HG03342 (cell line): ENCODE data around the gene PLEKHM3.
A peak's percentile ranks its signal among the peaks of the same experiment; 100 is the strongest.

ENCODE experiments used
- ATAC-seq: cut with Tn5 transposase; IDR thresholded peaks from one replicate; pipeline ENCODE4 v1.9.1; 2021; ENCODE audit warnings: mild to moderate bottlenecking, moderate library complexity; ENCODE audit not compliant: unreplicated experiment

The PLEKHM3 gene

DNA sequence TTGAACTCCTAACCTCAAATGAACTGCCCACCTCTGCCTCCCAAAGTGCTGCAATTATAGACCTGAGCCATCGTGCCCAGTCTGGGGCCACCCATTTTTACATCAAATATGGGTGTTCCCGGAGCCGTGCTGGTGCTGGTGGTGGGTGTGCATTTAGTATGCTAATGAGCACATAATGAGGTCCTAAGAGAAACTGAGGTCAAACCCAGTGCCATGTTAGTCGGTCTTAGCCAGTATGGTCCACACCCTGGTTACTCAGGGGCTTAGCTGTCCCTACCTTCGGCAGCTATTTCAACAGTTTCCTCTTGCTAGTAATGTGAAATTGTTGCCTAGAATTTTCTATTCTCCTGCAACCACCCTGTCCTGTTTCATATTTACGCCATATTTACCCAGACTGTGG, 217.2 kb downstream of the PLEKHM3 start:
- ATAC-seq: no peak

DNA sequence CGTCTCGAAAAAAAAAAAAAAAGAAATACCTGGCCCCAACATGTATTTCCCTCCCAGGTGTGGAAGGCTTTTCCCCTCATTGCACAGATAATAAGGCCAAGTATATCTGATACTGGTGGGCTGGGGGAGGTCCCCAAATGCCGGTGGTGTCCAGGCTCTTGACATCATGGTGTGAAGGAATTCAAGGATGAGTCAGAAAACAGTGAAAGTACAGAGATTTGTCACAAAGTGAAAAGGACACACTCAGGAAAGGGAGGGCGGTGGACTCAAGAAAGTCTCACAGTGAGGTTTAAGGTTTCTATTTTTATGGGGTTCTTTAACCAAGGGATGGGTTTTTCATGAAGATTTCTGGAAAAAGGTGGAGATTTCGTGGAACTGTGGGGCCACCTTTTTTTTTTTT, 217.8 kb downstream of the PLEKHM3 start:
- ATAC-seq: no peak

DNA sequence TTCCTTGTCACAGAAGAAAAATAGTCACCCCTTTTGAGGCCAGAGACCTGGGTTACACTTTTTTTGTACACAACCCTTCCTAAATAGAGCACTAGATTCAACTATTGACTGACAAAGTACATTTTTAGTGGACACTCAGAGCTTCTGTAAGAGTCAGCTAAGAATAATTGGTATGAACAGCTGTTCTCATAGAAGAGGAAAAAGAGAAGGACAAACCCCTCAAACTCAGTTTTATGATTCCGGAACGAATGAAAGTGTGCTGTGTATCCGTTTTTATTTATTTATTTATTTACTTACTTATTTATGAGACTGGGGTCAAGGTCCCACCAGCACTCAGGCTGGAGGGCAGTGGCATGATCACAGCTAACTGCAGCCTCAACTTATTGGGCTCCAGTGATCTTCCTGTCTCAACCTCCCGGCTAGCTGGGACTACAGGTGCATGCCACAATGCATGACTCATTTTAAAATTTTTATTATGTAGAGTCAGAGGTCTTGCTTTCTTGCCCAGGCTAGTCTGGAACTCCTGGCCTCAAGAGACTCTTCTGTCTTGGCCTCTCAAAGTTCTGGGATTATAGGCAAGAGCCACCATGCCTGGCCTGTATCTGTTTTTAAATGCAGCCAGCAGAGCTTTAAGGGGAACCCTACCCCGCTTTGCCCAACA, 219.6 kb downstream of the PLEKHM3 start:
- no peak for ATAC-seq

DNA sequence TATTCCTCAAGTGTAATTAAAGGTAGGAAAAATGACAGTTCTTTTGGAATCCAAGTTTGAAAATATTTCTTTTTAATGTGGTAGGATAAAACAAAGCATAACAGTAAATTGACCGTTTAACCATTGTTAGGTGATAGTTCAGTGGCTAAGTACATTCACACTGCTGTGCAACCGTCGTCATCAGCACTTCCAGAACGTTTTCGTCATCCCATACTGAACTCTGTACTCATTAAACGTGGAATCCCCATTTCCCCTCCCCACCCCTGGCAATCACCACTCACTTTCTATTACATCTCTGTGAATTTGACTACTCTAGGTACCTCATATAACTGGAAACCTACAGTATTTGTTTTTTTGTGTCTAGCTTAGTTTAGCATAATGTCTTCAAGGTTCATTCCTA, 222.7 kb downstream of the PLEKHM3 start:
- no peak for ATAC-seq

DNA sequence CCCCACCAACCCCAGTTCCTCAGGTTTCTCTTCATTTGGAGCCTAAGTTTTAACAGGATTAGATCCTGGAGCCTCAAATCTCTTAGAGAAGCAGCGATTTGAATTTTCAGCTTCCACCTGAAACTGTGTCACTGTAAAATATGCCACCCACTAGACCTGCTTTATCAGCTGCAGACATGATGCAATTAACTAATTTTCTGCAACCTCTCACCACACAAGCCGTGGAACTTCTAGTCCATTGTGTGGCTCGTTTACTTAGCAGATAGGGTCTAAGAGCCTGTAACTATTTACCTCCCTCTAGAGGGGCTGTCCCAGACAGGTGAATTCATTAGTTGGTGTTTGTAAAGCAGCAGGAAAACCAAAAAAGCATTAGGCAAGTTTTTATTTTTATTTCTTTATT, 224.1 kb downstream of the PLEKHM3 start:
- no peak for ATAC-seq

DNA sequence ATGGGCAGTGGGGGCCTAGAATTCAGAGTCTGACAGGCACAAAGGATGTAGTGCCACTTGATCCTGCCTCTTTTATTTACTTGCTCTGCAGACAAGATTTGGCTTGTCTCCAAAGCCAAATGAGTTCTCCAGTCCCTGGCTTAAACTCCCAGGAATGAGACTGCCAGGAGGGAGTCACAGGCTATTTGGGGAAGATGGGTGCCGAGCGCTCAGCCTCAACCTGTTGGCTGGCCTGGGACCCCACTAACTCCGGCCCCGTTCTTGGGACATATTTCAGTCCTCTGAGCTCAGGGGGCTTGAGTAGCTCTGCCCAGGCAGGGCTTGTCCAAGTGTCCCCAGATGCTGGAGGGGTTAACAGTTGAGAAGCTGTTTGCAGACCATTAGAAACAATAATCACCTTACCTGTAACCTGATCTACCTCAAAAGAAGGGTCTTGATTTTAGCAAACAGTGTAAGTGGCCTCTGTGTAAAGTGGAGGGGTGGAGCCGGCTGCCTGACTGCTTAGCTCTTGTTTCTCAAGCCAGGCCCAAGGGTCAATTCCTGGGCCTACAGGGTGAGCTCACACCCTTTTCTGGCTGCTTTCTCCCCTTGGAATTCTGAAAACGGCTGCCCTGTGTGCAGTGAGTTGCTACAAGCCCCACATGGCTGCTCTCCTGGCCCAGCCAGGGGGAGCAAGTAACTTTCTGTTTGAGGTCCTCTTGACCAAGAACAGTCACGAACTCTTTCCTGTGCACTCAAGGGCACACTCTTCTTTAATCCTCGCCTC, 228.6 kb downstream of the PLEKHM3 start:
- no peak for ATAC-seq

DNA sequence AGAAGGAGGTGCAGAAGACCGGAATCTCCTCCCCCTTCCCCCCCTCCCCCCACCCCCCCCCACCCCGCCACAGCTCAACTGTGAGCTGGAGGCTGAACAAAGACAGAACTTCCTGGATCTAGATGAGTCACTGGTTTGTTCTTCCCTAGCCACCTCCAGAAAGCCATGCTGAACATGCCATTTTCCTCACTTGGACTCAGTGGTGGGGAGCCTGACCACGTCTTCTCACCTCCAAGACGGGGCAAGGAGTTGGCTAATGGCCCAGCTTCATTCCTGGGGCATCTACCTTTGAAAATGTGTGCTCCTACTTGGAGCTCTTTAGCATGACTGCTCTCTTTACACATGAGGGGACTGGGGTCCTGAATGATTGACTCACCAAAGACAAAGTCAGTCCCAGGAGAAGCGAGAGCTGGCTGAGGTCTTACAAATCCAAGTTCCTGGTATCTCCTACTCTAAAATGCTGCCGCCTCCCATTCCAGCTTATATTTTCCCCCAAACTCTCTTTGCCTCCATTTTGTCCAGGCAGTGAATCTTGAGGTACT, 233.0 kb downstream of the PLEKHM3 start:
- peak; percentile 89 for ATAC-seq

DNA sequence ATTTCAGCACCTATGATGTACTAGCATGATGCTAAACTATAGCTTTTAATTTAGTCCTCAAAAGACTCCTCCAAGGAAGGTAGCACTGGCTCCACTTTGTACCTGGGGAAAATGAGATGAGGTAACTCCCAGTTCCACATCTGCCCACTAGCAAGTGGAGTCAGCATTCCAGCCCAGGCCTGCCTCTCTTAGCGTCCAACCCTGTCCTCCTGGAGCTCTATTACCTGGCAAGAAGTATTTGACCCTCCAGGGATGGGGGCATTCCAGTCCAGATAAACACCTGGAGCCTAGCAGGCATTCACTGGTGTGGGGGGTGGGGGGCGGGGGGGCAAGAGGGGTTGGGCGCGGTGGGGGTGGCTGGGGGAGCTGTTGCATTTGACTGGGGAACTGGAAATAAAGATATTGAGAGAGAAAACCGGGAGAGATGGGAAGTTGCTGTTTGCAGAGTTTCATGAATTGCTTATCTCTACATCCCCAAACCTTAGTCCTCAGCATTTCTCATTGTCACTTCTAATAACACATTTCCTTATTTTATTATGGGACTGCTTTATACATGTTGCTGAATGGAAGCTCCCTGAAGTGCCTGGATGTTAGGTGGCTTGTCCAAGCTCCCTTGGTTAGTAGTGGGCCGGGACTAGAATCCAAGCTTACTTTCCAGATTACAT, 233.6 kb downstream of the PLEKHM3 start:
- no peak for ATAC-seq

DNA sequence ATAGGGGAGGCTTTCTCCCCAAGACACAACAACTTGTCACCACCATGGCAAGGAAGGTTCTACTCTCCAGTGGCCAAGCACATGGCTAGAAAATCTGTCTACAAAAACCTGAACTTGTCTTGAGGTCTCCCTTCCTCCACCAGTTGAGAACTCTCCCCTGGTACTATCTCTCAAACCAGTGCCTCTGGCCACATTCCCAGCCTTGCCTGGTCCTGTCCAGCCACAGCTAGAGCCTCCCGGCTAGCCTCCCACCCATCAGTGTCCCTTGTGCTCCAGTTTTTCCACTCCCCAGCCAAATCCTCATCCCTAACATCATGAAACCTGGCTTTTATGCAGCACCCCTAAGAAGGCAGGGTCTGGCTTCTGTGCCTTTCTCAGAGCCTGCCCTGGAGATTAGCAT, 234.4 kb downstream of the PLEKHM3 start:
- ATAC-seq: no peak

DNA sequence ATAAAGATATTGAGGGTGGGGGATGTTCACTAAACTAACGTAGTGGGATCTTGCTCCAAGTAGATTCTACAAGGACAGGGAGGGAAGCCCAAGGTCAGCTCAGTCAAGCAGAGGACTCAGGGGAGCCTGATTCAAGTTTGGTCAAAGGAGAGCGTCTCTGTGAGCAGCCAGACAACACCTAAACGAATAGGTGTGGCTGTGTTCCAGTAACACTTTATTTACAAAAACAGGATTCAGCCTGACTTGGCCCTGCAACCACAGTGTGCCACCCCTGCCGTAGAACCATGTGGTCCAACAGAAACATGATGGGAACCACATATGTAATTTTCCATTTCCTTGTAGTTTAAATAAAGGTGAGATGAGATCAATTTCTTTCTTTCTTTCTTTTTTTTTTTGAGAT, 237.5 kb downstream of the PLEKHM3 start:
- no peak for ATAC-seq

DNA sequence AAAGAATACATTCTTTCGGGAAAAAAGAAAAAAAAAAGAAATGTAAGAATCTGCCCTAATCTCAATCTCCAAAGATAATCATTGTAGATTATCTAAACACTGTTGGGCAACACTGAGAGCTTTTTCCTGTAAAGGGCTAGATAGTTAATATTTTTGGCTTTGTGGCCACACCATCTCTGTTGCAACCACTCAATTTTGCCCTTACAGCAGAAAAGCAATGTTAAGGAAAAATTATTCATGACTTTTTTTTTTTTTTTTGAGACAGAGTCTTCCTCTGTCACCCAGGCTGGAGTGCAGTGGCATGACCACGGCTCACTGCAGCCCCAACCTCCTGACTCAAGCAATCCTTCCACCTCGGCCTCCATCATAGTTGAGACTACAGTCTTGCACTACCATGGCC, 238.3 kb downstream of the PLEKHM3 start:
- no peak for ATAC-seq

DNA sequence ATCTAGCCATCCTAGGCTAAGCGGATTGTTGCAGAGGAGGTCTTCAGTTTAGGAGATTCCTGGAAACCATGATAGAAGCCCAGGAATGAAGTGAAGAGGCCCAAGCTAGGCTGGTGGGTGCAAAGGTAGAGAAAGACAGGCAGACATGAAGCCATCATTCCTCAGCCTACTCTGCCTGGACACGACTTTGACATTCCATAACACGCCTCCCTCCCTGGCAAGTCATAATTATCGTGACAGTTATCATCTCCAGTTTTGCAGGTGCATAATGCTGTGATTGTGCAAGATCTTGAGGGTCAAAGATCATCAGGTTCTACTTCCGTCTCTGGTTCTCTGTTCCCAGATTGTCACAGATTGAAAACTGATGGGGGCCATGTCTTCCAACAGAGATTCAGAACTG, 240.4 kb downstream of the PLEKHM3 start:
- ATAC-seq: no peak

DNA sequence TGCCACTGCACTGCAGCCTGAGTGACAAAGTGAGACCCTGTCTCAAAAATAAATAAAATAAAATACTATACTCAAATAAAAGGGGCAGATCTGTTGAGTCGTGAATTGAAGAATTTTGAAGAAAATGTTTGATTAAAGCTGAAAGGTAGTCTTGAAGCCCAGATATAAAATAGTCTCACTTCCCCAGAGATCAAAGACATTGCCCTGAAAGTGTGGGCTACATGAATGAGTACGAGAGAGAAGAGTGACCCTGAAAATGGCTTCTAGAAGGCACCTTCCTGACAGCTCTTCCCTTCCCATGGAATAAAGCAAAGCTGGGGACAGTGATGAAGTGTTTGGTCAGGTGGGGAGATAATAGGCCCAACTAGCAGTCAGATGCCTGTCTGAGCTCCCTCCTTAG, 241.8 kb downstream of the PLEKHM3 start:
- no peak for ATAC-seq

DNA sequence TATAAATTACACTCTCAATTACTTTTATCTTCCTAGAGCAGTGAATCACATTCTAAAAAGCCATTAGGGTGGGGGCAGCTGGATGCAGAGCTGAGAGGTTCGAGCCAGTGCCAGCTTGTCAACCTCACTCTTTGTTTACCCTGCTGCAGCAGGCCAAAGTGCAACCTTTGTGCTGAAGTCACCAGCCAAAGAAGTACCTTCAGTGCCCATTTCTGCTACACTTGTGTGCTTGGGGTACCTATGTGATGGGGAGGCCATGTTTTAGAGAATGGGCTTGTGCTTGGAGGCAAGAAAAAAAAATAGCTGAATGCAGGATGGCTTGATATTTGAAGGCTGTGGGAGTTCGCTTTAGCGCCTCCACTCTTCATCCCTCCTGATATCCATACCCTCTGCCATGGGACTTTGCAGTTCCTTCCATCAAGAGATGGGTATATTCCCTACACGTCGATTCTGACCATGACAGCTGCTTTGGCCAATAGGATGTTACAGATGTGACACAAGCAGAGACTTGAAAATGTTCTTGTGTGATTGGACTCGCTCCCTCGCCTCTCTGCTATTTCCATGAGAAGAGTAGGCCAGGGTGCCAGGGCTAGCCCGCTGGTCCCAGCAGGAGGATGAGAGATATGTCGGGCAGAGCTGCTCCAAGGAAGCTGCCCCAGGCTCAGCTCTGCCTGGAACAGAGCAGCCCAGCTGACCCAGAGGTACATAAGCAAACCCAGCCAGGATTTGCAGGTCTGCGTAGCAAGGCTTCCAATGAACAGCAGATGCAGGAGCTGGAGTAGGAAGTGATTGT, 242.9 kb downstream of the PLEKHM3 start:
- ATAC-seq: no peak

DNA sequence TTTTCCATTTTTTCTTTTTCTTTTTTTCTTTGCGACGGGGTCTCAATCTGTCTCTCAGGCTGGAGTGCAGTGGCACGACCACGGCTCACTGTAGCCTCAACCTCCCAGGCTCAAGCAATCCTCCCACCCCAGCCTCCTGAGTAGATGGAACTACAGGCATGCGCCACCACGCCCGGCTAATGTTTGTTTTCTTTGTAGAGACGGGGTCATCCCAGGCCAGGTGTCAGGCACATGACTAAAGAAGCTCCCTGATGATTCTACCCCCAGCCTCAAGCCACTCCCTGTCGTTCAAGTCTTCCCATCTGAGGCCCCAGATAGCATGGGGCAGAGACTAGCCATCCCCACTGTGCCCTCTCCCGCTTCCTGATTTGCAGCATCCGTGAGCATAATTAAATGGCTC, 245.8 kb downstream of the PLEKHM3 start:
- ATAC-seq: no peak

DNA sequence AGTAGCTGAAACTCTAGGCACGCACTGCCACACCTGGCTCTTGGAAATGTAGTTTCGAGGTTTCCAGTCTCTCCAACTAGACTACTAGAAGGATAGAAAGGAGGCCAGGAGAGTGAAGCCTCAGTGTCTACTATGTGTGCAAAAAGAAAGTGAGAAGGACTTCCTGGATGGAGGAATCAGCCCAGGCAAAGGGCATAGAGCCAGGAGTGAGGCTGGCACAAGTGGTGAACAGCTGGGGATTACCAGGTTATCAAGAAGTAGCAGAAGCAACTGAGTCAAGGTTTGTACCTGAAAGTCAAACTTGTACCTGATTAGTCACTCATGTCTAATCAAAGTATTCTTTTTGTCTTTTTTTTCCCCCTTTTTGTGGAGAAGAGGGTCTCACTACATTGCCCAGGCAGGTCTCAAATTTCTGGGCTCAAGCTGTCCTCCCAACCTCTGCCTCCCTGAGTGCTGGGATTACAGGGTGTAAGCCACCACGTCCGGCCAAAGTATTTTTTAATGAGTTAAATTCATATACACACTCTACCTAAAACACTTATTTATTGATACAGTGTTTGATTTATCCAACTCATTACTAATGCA, 246.9 kb downstream of the PLEKHM3 start:
- ATAC-seq: no peak

DNA sequence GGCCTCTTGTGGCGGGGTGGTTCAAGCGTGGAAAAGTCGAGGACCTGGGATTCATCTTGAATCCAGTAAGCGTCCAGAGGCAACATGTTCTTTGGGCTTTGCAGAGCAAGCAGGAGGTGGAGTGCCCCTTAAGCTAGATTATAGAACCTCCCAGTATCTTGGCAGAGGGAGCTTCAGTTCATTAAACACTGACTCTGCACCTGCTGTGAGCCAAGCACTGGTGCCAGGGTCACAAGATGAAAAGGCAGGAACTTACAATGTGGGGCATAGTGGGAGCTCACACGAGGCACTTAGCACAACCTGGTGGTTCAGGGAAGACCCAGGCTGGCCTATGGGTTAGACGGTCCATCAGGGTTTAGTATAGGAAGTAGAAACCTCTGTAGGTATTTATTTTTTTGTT, 248.2 kb downstream of the PLEKHM3 start:
- no peak for ATAC-seq

DNA sequence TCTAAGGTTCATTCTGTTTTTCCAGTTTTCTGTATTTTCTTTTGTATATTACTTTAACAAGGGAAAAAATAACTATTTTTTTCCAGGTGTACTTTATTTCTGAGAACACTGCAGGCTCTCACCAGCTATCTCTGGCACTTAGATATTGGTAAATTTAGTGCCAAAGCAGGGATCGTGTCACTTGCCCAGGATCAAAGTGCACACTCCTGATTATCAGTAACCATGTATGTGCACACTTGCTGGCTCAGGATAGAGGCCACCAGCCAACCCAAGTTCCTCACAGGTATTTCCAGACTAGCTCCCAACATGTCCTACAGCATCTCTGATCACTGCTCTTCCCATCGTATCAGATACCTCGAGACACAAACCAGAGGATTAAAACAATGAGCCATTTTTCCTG, 249.9 kb downstream of the PLEKHM3 start:
- no peak for ATAC-seq

DNA sequence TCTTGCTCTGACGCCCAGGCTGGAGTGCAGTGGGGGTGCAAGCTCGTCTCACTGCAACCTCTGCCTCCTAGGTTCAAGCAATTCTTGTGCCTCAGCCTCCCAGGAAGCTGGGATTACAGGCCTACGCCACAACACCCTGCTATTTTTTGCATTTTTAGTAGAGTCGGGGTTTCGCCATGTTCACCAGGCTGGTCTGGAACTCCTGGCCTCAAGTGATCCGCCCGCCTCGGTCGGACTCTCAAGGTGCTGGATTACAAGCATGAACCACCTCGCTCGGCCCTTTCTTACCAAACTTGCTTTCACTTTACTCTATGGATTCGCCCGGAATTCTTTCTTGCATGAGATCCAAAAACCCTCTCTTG, 252.5 kb downstream of the PLEKHM3 start:
- no peak for ATAC-seq

DNA sequence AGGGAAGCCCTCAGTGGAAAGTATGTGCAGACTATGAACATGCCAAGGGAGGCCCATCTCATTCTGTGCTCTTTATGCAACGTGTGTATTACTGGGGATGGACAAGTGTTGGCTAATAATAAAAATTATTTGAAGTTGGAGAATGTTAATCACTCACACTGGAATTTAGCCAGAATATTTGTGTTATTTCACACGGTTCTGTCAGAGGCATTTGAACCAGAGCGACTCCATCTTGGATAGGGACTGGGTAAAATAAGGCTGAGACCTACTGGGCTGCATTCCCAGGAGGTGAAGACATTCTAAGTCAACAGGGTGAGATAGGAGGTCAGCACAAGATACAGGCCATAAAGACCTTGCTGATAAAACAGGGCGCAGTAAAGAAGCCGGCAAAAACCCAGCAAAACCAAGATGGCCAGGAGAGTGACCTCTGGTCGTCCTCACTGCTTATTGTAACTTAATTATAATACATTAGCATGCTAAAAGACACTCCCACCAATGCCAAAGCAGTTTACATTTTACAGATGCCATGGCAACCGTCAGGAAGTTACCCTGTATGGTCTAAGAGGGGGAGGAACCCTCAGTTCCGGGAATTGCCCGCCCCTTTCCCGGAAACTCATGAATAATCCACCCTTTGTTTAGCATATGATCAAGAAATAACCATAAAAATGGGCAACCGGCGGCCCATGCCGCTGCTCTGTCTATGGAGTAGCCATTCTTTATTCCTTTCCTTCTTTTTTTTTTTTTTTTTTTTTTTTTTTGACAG, 253.1 kb downstream of the PLEKHM3 start:
- ATAC-seq: no peak
